HEK293T (cell line): Measurements from ENCODE around the gene BCL7A.

Experiments
- CTCF ChIA-PET: fragments of 350-600 bp; formaldehyde crosslinking; extraction: SDS; loops from one replicate; lab custom pipeline; 2021; ENCODE audit warnings: antibody characterized with exemption, inconsistent platforms; lab: Yijun Ruan, JAX
- POLR2A ChIA-PET: fragments of 350-600 bp; formaldehyde crosslinking; extraction: SDS; loops from one replicate; lab custom pipeline; 2020; ENCODE audit warnings: antibody characterized with exemption, inconsistent platforms; lab: Yijun Ruan, JAX
- DNase-seq: peaks from one replicate; pipeline ENCODE4 v3.0.0; 2012; ENCODE audit warnings: mixed read lengths; ENCODE audit errors: extremely low spot score
- ARNT ChIP-seq: fragments of 450-650 bp; IDR thresholded peaks from 2 replicates; pipeline ENCODE4 v1.6.1; 2017; ENCODE audit warnings: mild to moderate bottlenecking
- BHLHE40 ChIP-seq: fragments of 450-650 bp; IDR thresholded peaks from 2 replicates; pipeline ENCODE4 v1.6.1; 2016; ENCODE audit warnings: mild to moderate bottlenecking, moderate library complexity, borderline replicate concordance
- CTBP1 ChIP-seq: fragments of 450-650 bp; IDR thresholded peaks from 2 replicates; pipeline ENCODE4 v1.6.1; 2016; ENCODE audit warnings: borderline replicate concordance
- ELF4 ChIP-seq: fragments of 450-650 bp; IDR thresholded peaks from 2 replicates; pipeline ENCODE4 v1.6.1; 2017; ENCODE audit warnings: antibody characterized with exemption
- FOXA1 ChIP-seq: fragments of 450-650 bp; IDR thresholded peaks from 2 replicates; pipeline ENCODE4 v1.6.1; 2016; ENCODE audit warnings: mild to moderate bottlenecking
- FOXK2 ChIP-seq: fragments of 450-650 bp; IDR thresholded peaks from 2 replicates; pipeline ENCODE4 v1.6.1; 2016; ENCODE audit warnings: mild to moderate bottlenecking
- FOXM1 ChIP-seq: fragments of 450-650 bp; IDR thresholded peaks from 2 replicates; pipeline ENCODE4 v1.6.1; 2017; ENCODE audit warnings: mild to moderate bottlenecking, borderline replicate concordance
- HDGF ChIP-seq: fragments of 450-650 bp; IDR thresholded peaks from 2 replicates; pipeline ENCODE4 v1.6.1; 2017; ENCODE audit warnings: antibody characterized with exemption, borderline replicate concordance
- L3MBTL2 ChIP-seq: fragments of 450-650 bp; conservative IDR thresholded peaks from 2 replicates; pipeline ENCODE4 v1.6.1; 2016; ENCODE audit warnings: mild to moderate bottlenecking
- LEF1 ChIP-seq: fragments of 450-650 bp; IDR thresholded peaks from 2 replicates; pipeline ENCODE4 v1.6.1; 2017; ENCODE audit warnings: mild to moderate bottlenecking, borderline replicate concordance
- NFRKB ChIP-seq: fragments of 450-650 bp; IDR thresholded peaks from 2 replicates; pipeline ENCODE4 v1.6.1; 2016; ENCODE audit warnings: mild to moderate bottlenecking, moderate library complexity
- SP1 ChIP-seq: fragments of 450-650 bp; IDR thresholded peaks from 2 replicates; pipeline ENCODE4 v1.6.1; 2017
- SUZ12 ChIP-seq: fragments of 450-650 bp; IDR thresholded peaks from 2 replicates; pipeline ENCODE4 v1.6.1; 2016; ENCODE audit warnings: mild to moderate bottlenecking
- TARDBP ChIP-seq: fragments of 450-650 bp; IDR thresholded peaks from 2 replicates; pipeline ENCODE4 v1.6.1; 2016
- ZNF384 ChIP-seq: fragments of 450-650 bp; IDR thresholded peaks from 2 replicates; pipeline ENCODE4 v1.6.1; 2016
- TF ChIP-seq, protein P1 (sequence below): fragments of 450-650 bp; IDR thresholded peaks from 2 replicates; pipeline ENCODE4 v1.6.1; 2016

BCL7A gene

DNA sequence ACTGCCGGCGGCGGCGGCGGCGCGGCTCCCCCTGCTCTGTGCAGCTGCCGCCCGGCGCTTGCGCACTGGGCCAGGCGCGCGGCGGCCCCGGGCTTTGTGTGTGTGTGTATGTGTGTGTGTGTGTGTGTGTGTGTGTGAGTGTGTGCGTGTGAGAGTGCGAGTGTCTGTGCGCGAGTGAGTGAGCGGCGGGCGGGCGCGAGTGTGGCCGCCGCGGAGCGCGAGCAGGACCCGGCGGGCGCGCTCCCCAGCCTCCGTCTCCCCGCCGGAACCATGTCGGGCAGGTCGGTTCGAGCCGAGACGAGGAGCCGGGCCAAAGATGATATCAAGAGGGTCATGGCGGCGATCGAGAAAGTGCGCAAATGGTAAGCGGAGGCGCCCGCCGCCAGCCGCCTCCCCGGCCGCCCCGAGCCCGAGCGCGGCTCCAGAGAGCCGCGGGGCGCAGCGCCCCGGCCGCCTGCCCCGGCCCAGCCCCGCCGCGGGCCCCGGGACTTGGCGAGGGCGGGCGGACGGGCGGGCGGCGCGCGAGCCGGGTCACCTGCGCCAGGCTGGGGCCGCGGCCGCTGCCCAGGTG lies at the start of gene BCL7A:
Gene BCL7A, plus strand, starts transcription at position 63 of the 571 bp plus-strand sequence. Its CDS starts 208 bp downstream, at position 271.
- peak; percentile 81 for DNase-seq
- ChIA-PET POLR2A (interaction anchor here (1.2 to 1.7 kb wide), 3 partner anchors 30 to 103 kb away, joined by 4 to 5 read pairs (median 4); partner anchors contain the start of gene CFAP251), CTCF (no interaction called here)
- no peak for TF ChIP-seq FOXK2
- no peak for TF ChIP-seq HDGF
- TF ChIP-seq SP1: no peak
- TF ChIP-seq NFRKB: no peak
- TF ChIP-seq, protein P1, sequence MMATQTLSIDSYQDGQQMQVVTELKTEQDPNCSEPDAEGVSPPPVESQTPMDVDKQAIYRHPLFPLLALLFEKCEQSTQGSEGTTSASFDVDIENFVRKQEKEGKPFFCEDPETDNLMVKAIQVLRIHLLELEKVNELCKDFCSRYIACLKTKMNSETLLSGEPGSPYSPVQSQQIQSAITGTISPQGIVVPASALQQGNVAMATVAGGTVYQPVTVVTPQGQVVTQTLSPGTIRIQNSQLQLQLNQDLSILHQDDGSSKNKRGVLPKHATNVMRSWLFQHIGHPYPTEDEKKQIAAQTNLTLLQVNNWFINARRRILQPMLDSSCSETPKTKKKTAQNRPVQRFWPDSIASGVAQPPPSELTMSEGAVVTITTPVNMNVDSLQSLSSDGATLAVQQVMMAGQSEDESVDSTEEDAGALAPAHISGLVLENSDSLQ: no peak
- TF ChIP-seq ZNF384: no peak
- no peak for TF ChIP-seq SUZ12
- no peak for TF ChIP-seq ARNT
- no peak for TF ChIP-seq ELF4
- no peak for TF ChIP-seq FOXM1
- no peak for TF ChIP-seq TARDBP
- no peak for TF ChIP-seq LEF1
- TF ChIP-seq L3MBTL2: no peak
- TF ChIP-seq FOXA1: no peak
- no peak for TF ChIP-seq CTBP1
- TF ChIP-seq BHLHE40: no peak

DNA sequence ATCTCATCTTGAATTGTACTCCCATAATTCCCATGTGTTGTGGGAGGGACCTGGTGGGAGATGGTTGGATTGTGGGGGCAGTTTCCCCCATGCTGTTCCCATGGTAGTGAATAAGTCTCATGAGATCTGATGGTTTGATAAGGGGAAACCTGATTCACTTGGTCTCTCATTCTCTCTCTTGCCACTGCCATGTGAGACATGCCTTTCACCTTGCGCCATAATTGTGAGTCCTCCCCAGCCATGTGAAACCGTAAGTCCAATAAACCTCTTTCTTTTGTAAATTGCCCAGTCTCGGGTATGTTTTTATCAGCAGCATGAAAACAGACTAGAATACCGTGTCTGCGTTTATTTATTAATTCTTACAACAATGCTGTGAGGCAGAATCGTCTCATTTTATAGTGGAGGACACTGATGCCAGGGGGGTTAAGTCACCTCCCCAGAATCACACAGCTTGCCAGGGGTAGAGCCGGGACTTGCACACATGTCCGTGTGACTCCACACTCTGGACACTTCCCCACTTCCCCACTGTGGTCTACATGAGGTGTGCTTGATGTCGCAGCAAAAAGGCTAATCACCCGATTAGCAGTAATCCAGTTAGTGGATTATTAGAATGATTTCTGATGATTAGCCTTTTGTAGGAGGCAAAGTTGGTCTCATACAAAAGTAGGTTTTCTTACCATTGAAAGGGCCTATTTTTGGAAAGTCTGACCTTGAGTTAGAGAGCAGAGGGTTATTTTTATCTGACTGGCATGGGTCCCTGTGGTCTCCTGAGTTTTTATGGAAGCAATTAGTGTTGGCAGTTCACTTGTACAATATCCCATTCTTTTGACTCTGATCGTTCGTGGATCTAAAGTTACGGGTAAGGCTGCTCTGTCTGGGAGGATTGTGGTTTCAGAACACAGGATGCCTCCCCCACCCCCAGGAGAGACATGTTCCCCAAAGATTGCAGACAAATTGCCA lies 47.4 kb upstream of the BCL7A start:
- ChIA-PET CTCF (no interaction called here), POLR2A (no interaction called here)
- no peak for TF ChIP-seq ARNT
- TF ChIP-seq HDGF: no peak
- no peak for TF ChIP-seq BHLHE40
- no peak for TF ChIP-seq CTBP1
- TF ChIP-seq ZNF384: no peak
- no peak for TF ChIP-seq ELF4
- TF ChIP-seq NFRKB: no peak
- TF ChIP-seq LEF1: no peak
- TF ChIP-seq, protein P1: no peak
- no peak for TF ChIP-seq FOXM1
- TF ChIP-seq FOXK2: no peak
- TF ChIP-seq SUZ12: no peak
- no peak for TF ChIP-seq L3MBTL2
- TF ChIP-seq TARDBP: no peak
- no peak for TF ChIP-seq SP1
- no peak for TF ChIP-seq FOXA1
- no peak for DNase-seq

DNA sequence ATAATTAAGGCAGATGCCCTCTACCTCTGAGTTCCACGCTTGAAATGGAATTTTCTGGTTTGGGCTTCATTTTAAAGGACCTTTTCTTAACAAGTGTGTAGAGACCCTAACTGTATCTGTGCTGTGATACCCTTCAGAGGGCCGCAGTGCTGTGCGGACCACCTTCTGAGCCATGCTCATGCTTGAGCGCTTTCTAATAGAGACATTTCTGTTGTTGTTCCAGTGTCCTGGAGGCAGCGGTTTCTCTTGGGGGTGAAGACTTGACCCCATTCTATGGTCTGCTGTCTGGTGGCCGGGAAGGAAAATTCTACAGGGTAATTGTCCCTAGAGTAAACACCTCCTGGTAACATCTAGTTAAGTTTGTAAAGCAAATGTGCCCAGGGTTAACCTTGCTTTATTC lies 46.7 kb upstream of the BCL7A start:
- POLR2A ChIA-PET: no interaction called here
- no peak for TF ChIP-seq NFRKB
- TF ChIP-seq ZNF384: no peak
- CTCF ChIA-PET: no interaction called here
- DNase-seq: no peak

DNA sequence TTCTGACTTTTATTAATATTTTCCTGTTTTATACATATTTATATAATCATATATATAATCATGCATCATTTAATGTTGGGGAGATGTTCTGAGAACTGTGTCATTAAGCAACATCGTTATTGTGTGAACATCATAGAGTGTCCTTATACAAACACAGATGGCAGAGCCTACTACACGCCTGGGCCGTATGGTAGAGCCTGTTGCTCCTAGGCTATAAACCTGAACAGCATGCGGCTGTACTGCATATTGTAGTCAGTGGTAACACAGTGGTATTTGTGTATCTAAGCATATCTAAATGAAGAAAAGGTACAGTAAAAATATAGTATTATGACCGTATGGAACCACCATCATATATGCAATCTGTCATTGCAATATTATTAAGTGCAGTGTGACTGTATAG lies 44.7 kb upstream of the BCL7A start:
- TF ChIP-seq ELF4 (no peak), CTBP1 (no peak), BHLHE40 (no peak), ARNT (no peak), FOXM1 (no peak), HDGF (no peak), ZNF384 (no peak), L3MBTL2 (no peak), FOXK2 (no peak), SP1 (no peak), NFRKB (no peak), LEF1 (no peak), TARDBP (no peak), SUZ12 (no peak), FOXA1 (no peak)
- TF ChIP-seq, protein P1: no peak
- DNase-seq: no peak
- ChIA-PET CTCF (no interaction called here), POLR2A (no interaction called here)

GRCh38 chr12:121980191-121980891 lies 41.3 kb upstream of the BCL7A start:
- POLR2A ChIA-PET: no interaction called here

More at GRCh38 chr12:121980191-121980891, 41.3 kb upstream of the BCL7A start:
- CTCF ChIA-PET: no interaction called here
- DNase-seq: no peak
- TF ChIP-seq ARNT (no peak), ELF4 (no peak), FOXA1 (no peak), TARDBP (no peak), NFRKB (no peak), ZNF384 (no peak)
